ENCODE results near the gene DYNC1H1.
"Not testable (repeated sequence)": the region's sequence is repeated elsewhere in the genome, so short reads cannot be mapped to it uniquely, and the experiment has no call there.

The DYNC1H1 gene

DNA sequence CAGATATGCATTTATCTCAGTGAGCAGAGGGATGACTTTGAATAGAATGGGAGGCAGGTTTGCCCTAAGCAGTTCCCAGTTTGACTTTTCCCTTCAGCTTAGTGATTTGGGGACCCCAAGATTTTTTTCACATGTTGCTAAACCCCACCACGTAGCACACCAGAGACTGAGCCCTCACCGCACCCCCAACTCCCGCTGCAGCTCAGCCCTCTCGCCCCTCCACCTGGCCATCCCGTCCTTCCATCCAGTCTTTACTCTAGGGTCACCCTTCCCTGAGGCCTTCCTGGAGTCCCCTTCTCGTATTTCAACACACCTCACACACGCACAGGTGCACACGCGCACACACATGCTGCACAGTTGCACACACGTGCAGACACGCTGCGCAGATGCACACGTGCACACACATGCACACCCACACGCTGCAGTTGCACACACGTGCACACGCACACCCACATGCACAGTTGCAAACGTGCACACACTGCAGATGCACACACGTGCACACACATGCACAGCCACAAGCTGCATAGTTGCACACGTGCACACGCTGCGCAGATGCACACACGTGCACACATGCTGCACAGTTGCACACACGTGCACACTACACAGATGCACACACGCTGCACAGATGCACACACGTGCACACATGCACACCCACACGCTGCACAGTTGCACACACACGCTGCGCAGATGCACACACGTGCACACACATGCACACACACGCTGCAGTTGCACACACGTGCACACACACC is 92.5 kb downstream of the DYNC1H1 start:
- no peak for FAIRE-seq
- DNase-seq (ENCODE audit: extremely low spot score, insufficient read length, low read depth) = no peak

DNA sequence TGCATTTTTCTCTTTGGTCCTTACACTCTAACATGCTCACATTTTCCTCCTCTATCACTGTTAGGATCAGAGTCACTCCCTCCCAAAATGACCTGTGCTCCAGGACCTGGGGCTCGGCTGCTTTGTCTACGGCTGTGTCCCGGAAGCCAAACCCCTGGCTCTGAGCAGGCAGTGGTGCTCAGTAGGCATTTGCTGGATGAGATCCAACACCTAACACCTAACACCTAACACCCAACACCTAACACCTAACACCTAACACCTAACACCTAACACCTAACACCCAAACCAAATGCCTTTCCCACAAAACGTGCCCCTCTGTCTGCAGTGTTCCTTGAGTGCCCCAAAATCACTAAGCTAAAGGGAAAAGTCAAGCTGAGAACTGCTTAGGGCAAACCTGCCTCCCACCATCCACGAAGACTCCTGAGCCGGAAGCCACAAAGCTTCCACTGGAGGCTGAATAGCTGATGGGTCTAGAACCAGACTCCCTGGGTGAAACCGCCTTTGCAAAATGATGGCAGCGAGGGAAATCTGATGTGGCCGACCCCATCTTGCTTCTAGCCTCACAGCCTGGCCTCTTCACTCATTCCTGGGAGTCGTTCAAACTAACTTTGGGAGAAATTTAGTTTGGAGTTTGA is 93.2 kb downstream of the DYNC1H1 start:
- FAIRE-seq (no peak), DNase-seq (ENCODE audit: extremely low spot score, insufficient read length, low read depth) (no peak)

DNA sequence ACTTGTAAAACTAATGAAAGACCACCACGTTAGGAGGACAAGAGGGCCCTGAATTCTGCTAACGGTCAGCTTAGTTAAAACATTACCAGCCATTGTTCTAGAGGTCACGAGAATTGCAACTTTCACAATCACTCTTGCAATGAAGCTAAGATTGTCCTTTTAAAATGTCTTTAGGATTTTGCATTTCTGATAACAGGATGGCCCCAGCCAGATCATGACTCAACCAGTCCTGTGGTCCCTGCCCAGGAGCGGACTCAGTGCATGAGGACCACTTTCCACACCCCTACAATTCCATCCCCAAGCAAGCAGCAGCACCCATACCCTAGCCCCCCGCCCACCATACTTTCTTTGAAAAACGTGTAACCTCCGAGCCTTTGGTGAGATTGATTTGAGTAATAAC is 93.8 kb downstream of the DYNC1H1 start:
- DNase-seq (ENCODE audit: extremely low spot score, insufficient read length, low read depth) = no peak
- no peak for FAIRE-seq

DNA sequence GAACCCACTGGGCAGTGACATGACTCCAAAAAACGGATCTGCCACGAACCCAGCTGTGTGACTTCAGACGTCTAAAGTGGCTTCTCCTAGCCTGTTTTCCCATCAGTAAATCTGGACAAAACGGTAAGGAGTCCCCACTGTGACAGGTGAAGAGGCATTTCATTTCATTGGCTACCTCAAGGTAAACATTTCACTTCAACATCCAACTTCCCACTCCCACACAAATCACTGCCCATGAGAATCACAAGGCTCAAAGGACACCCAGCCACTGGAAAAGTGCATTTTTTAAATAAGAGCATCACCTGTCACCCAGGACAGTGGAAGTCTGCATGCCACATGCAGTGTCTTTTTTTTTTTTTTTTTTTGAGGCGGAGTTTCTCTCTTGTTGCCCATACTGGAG is 94.6 kb downstream of the DYNC1H1 start:
- no peak for FAIRE-seq

GRCh38 chr14:102063109-102063807 is 98.9 kb downstream of the DYNC1H1 start:
- peak; percentile 37 for DNase-seq (ENCODE audit: extremely low spot score, insufficient read length, low read depth)
- FAIRE-seq = peak; percentile 63

More for the DNA sequence above, 94.6 kb downstream of the DYNC1H1 start:
- no peak for DNase-seq (ENCODE audit: extremely low spot score, insufficient read length, low read depth)

- no peak for DNase-seq (ENCODE audit: extremely low spot score, insufficient read length, low read depth)
- no peak for FAIRE-seq
Measured at GRCh38 chr14:102063808-102064429, 99.5 kb downstream of the DYNC1H1 start.

DNA sequence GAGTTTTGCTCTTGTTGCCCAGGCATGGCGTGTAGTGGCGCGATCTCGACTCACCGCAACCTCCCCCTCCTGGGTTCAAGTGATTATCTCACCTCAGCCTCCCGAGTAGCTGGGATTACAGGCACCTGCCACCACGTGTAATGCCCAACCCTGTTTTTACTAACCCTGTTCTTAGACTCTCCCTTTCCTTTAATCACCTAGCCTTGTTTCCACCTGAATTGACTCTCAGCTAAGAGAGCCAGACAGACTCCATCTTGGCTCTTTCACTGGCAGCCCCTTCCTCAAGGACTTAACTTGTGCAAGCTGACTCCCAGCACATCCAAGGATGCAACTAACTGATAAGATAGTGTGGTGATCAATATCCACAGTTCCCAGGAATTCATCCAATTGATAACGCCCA is 100.2 kb downstream of the DYNC1H1 start:
- DNase-seq (ENCODE audit: extremely low spot score, insufficient read length, low read depth); FAIRE-seq: not testable (repeated sequence)

- no peak for FAIRE-seq
- no peak for DNase-seq (ENCODE audit: extremely low spot score, insufficient read length, low read depth)
Measured at GRCh38 chr14:102066041-102066451, 101.7 kb downstream of the DYNC1H1 start.

- DNase-seq (ENCODE audit: extremely low spot score, insufficient read length, low read depth) (no peak), FAIRE-seq (no peak)
Measured at GRCh38 chr14:102071283-102071998, 107.1 kb downstream of the DYNC1H1 start.

GRCh38 chr14:102074415-102074964 is 110.1 kb downstream of the DYNC1H1 start:
- DNase-seq (ENCODE audit: extremely low spot score, insufficient read length, low read depth) (no peak), FAIRE-seq (no peak)

- no peak for FAIRE-seq
- no peak for DNase-seq (ENCODE audit: extremely low spot score, insufficient read length, low read depth)
Measured at GRCh38 chr14:102075155-102075554, 110.8 kb downstream of the DYNC1H1 start.

DNA sequence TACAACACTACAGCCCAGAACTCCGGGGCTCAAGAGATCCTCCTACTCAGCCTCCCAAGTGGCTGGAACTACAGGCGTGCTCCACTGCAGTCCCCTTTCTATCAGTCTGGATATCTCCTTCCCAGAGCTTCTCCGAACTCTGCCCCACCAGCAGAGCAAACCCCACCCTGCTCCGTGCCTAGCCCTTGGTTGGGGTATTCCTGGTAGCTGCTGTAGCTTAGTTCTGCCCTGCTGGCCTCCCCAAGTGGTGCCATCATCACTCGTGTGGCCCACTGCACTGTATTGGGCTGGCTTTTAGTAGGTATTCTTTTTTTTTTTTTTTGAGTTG is 113.0 kb downstream of the DYNC1H1 start:
- DNase-seq (ENCODE audit: extremely low spot score, insufficient read length, low read depth) (no peak), FAIRE-seq (no peak)

- not testable (repeated sequence) for FAIRE-seq; DNase-seq (ENCODE audit: extremely low spot score, insufficient read length, low read depth)
Measured at GRCh38 chr14:102078361-102078791, 114.0 kb downstream of the DYNC1H1 start.

- DNase-seq (ENCODE audit: extremely low spot score, insufficient read length, low read depth) (no peak), FAIRE-seq (no peak)
Measured at GRCh38 chr14:102078831-102079699, 114.7 kb downstream of the DYNC1H1 start.

GRCh38 chr14:102079700-102079979 is 115.3 kb downstream of the DYNC1H1 start:
- FAIRE-seq (no peak), DNase-seq (ENCODE audit: extremely low spot score, insufficient read length, low read depth) (no peak)

DNA sequence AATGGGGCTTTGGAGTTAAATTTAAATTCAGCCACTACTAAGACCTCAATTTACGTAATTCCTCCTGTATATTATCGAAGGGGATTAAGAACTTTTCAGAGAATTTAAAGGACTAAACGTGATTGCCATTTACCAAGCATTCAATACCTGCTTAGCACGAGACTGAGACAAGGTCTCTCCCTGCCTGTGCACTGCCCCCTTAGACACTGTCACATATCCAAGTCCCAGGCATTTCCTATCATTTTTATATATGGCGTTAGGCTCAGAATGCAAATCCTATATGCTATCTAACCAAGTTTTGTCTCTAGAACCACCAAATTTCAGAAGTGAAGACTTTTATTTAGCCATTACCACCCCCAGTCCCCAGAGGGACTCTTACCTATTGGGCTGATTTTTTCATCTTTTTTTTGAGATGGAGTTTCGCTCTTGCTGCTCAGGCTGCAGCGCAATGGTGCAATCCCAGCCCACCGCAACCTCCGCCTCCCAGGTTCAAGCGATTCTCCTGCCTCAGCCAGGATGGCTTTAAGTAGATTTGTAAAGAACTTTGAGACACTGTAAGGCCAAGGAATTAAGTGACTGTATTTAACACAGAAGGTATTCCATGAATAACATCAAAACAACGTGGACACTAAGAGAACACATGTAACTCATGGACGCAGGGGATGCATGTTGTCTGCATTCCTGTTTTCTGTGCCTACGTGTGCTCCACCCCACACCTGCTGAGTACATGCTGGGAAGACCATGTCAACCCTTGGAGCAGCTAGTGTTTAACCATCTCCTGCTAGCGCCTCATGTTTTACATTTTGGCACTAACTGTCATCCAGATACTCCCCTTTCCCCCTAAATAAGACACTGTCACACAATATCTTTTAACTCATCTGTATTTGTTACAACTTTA is 116.1 kb downstream of the DYNC1H1 start:
- no peak for FAIRE-seq

DNA sequence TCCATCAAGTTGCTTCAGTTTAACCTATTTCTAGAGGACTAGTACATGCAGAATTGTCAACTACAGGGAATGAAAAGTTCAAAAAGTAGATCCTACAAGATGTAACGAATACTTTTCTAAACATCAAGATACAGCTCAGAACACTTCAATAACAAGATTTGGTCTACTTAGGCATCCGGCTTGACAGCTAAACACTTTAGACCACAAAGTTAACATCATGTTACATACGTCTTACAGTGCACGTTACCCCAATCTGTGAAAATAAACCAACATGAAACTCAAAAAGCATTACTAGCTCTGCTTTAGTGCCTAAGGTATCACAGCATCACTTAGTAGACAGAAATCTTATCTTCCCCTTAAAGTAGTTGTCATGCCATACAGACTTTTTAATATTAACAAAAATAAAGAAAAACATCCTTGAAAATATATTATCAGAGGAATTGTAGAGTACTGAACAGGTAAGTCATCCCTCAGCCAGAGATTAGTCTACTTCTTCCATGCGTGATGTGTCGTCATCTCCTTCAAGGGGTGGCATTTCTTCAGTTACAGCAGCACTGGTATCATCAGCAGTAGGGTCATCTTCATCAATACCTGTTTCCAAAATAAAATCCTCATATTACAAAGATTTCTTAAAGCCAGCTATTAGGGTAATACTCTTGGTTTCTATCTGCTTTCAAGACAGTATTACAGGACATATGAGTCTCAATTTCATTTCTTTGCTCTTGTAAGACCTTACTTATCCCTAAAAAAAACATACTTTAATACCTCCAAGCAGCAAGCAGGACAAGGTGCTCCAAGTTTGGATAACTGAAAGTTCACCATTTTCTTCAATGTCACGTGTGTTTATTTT is 117.1 kb downstream of the DYNC1H1 start:
- no peak for FAIRE-seq
- no peak for DNase-seq (ENCODE audit: extremely low spot score, insufficient read length, low read depth)

More for the DNA sequence above, 116.1 kb downstream of the DYNC1H1 start:
- no peak for DNase-seq (ENCODE audit: extremely low spot score, insufficient read length, low read depth)
